Mesenchymal stem cell (in vitro differentiated cells and primary cell): ENCODE data around the gene MACROD2.

Source experiments
- DNase-seq: peaks from one replicate; pipeline ENCODE4 v3.0.0-alpha.2; 2013
- H2AFZ ChIP-seq: one replicate; pipeline ENCODE4 v1.6.1; 2013; ENCODE audit warnings: low read depth, mild to moderate bottlenecking, control low read depth, inconsistent platforms, low read length, moderate library complexity
- H2AK5ac ChIP-seq: 2 replicates; pipeline ENCODE4 v1.6.1; 2013; ENCODE audit warnings: low read length, moderate library complexity, mild to moderate bottlenecking, inconsistent platforms; ENCODE audit not compliant: severe bottlenecking
- H2BK120ac ChIP-seq: one replicate; pipeline ENCODE4 v1.6.1; 2013; ENCODE audit warnings: low read depth, mild to moderate bottlenecking, inconsistent platforms, low read length, moderate library complexity
- H2BK12ac ChIP-seq, 2 experiments: one replicate each; pipeline ENCODE4 v1.6.1; 2013; ENCODE audit warnings: inconsistent platforms in 2 of 2, low read length in 2 of 2, mild to moderate bottlenecking in 2 of 2, moderate library complexity in 2 of 2, control low read depth in 1 of 2
- H2BK15ac ChIP-seq: one replicate; pipeline ENCODE4 v1.6.1; 2013; ENCODE audit warnings: mild to moderate bottlenecking, low read depth, inconsistent platforms; ENCODE audit not compliant: poor library complexity, severe bottlenecking
- H2BK5ac ChIP-seq: 2 replicates; pipeline ENCODE4 v1.6.1; 2013; ENCODE audit warnings: low read depth, mild to moderate bottlenecking, low read length, control low read depth, inconsistent platforms; ENCODE audit not compliant: poor library complexity, severe bottlenecking
- H3K14ac ChIP-seq, 2 experiments: one replicate each; pipeline ENCODE4 v1.6.1; 2013; ENCODE audit warnings: inconsistent platforms in 2 of 2, low read length in 2 of 2, control low read depth in 1 of 2, mild to moderate bottlenecking in 1 of 2, moderate library complexity in 1 of 2
- H3K18ac ChIP-seq, 2 experiments: one replicate each; pipeline ENCODE4 v1.6.1; 2013; ENCODE audit warnings: inconsistent platforms in 2 of 2, low read length in 2 of 2, control low read depth in 1 of 2, low read depth in 1 of 2, mild to moderate bottlenecking in 1 of 2
- H3K23ac ChIP-seq, 2 experiments: one replicate each; pipeline ENCODE4 v1.6.1; 2013; ENCODE audit warnings: inconsistent platforms in 2 of 2, low read length in 2 of 2, mild to moderate bottlenecking in 2 of 2, moderate library complexity in 2 of 2, control low read depth in 1 of 2
- H3K27ac ChIP-seq: 2 replicates; pipeline ENCODE4 v1.5.1; 2013; ENCODE audit warnings: mild to moderate bottlenecking, moderate library complexity, low read length, control low read depth, inconsistent platforms; ENCODE audit not compliant: poor library complexity, severe bottlenecking
- H3K27me3 ChIP-seq, 2 experiments: 2 replicates each; pipeline versions ENCODE4 v1.6.1 to v1.7.0; 2013; ENCODE audit warnings: low read length in 2 of 2, mild to moderate bottlenecking in 2 of 2, moderate library complexity in 2 of 2, control low read depth in 1 of 2, inconsistent platforms in 1 of 2; ENCODE audit not compliant: control insufficient read depth in 1 of 2, insufficient read depth in 1 of 2
- H3K36me3 ChIP-seq, 2 experiments: 2 replicates each; pipeline versions ENCODE4 v1.6.1 to v1.7.0; 2013; ENCODE audit warnings: low read length in 2 of 2, control low read depth in 1 of 2, inconsistent platforms in 1 of 2, low read depth in 1 of 2, mild to moderate bottlenecking in 1 of 2; ENCODE audit not compliant: insufficient read depth in 2 of 2, control insufficient read depth in 1 of 2
- H3K4ac ChIP-seq, 2 experiments: one replicate each; pipeline ENCODE4 v1.6.1; 2013; ENCODE audit warnings: inconsistent platforms in 2 of 2, low read length in 2 of 2, mild to moderate bottlenecking in 2 of 2, moderate library complexity in 2 of 2, control low read depth in 1 of 2, low read depth in 1 of 2
- H3K4me1 ChIP-seq: 2 replicates; pipeline ENCODE4 v1.6.1; 2013; ENCODE audit warnings: low read depth, low read length, control low read depth; ENCODE audit not compliant: control insufficient read depth, insufficient read depth
- H3K4me2 ChIP-seq: 2 replicates; pipeline ENCODE4 v1.6.1; 2013; ENCODE audit warnings: low read length, mild to moderate bottlenecking, inconsistent platforms; ENCODE audit not compliant: poor library complexity, severe bottlenecking
- H3K4me3 ChIP-seq, 2 experiments: 2 replicates each; pipeline versions ENCODE4 v1.5.1 to v1.7.0; 2013; ENCODE audit warnings: low read length in 2 of 2, mild to moderate bottlenecking in 2 of 2, control low read depth in 1 of 2, low read depth in 1 of 2; ENCODE audit not compliant: insufficient read depth in 1 of 2
- H3K79me1 ChIP-seq: replicated peaks from 2 replicates; pipeline ENCODE4 v1.6.1; 2013; ENCODE audit warnings: mild to moderate bottlenecking, control low read depth, low read length, inconsistent platforms; ENCODE audit not compliant: poor library complexity, severe bottlenecking
- H3K9ac ChIP-seq: 2 replicates; pipeline ENCODE4 v1.7.0; 2013; ENCODE audit warnings: mild to moderate bottlenecking, low read length, moderate library complexity
- H3K9me3 ChIP-seq: 2 replicates; pipeline ENCODE4 v1.7.0; 2013; ENCODE audit warnings: mild to moderate bottlenecking, low read length; ENCODE audit not compliant: control insufficient read depth
- H4K8ac ChIP-seq: one replicate; pipeline ENCODE4 v1.6.1; 2013; ENCODE audit warnings: inconsistent platforms, mild to moderate bottlenecking, low read length, moderate library complexity
- H4K91ac ChIP-seq: one replicate; pipeline ENCODE4 v1.6.1; 2013; ENCODE audit warnings: mild to moderate bottlenecking, low read length, inconsistent platforms
- WGBS: methylation state at CpG from one replicate; pipeline ENCODE4 v1.1.7; 2013; ENCODE audit warnings: mixed read lengths; 5-methylcytosine and 5-hydroxymethylcytosine counted together

The MACROD2 gene

DNA sequence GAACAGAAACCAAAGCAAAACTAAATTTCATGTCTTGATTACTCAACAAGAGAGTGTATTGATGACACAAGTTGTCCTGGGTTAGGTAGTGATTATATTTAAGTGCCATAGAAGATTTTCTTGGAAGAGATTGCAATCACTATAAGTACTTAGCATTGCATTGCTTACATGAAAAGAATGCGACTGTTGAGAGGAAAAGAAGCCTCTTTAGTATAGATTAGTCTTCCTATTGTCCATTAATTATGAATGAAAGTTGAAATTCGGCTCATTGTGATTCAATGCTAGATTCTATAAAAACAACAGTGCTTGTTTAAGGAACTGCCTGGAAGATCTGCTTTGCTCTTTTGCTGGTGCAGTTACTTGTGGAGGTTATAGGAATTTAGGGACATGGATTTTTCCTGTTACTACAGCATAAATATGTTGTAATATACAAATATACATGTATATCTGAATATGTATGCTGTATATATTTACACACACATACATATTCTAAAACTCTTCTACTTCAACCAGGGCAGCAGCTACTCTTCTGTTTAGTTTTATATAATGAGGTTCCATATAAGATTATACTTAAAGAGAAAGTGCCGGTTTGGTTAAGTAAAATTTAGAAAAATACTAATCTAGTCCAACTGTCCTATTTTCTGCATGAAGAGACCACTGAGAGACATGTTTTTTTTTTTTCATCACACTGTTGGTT lies 1781.6 kb downstream of the MACROD2 start:
- Histone ChIP-seq H2AK5ac (no peak overlapping the region), H3K14ac (no peak overlapping the region), H3K27me3 (no peaks in the 10 kb centered on the region), H3K18ac (no peak overlapping the region), H3K4me3 (no peak overlapping the region), H2BK5ac (no peak overlapping the region), H2BK12ac (no peak overlapping the region), H2BK120ac (no peak overlapping the region), H3K9me3 (no peaks in the 10 kb centered on the region), H3K4me1 (no peaks in the 10 kb centered on the region), H2BK15ac (no peak overlapping the region), H3K23ac (no peak overlapping the region), H3K4me2 (no peak overlapping the region), H3K36me3 (no peaks in the 10 kb centered on the region), H4K91ac (no peak overlapping the region), H4K8ac (no peak overlapping the region), H3K4ac (no peak overlapping the region), H3K79me1 (no peaks in the 10 kb centered on the region), H2AFZ (no peak overlapping the region), H3K27ac (no peak overlapping the region), H3K9ac (no peak overlapping the region)
- WGBS = 40% methylated on average over 1 of the region's 3 CpGs
- no peak for DNase-seq

DNA sequence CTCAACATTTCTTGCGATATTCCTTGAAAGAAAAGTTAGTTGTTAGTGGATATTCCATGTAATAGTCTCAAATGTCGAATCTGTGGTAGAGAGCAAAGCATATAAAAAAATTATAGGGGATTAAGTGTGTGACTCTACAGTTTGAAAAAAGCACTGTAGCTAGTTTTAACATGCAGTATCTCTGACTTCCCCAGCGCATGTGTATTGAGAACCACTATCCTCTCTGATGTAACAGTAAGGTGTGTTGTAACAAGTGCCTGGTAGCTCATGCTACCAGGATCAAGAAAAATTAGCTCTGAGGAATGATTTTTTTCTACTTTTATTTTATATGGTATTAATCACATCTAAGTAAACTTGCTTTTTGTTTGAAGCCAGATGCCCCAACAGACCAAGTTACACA lies 1788.7 kb downstream of the MACROD2 start:
- no peak for DNase-seq

DNA sequence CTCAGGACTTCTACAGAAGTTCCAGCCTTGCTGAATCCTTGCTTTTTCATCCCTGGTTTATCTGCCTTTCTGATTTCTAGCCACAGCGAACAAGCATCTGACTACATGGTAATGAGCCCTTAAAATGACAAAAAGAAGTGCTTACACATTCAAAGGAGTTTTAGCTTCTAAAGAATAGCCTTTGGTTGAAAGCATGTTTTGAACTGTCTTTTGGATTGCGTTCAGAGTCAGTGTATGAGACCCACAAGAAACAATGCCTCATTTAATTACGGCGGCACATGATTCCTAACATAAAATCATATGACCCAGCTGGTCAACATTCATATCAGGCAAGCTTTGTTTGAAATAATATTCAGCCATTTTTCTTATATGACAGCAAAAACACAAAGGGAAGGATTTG lies 1793.8 kb downstream of the MACROD2 start:
- no peak overlapping the region for H2BK5ac ChIP-seq
- no peak overlapping the region for H3K4me2 ChIP-seq
- H2AK5ac ChIP-seq = no peak overlapping the region
- H4K91ac ChIP-seq = no peak overlapping the region
- no peak overlapping the region for H2AFZ ChIP-seq
- no peak overlapping the region for H3K27ac ChIP-seq
- H3K9me3 ChIP-seq = no peaks in the 10 kb centered on the region
- no peak overlapping the region for H3K23ac ChIP-seq
- H2BK15ac ChIP-seq = no peak overlapping the region
- DNase-seq = no peak
- no peak overlapping the region for H2BK12ac ChIP-seq
- no peak overlapping the region for H3K4me3 ChIP-seq
- no peak overlapping the region for H3K4ac ChIP-seq
- H3K18ac ChIP-seq = no peak overlapping the region
- no peak overlapping the region for H4K8ac ChIP-seq
- H3K14ac ChIP-seq = no peak overlapping the region
- WGBS = 64% methylated on average over 4 of the region's 4 CpGs
- H3K27me3 ChIP-seq = no peaks in the 10 kb centered on the region
- no peaks in the 10 kb centered on the region for H3K4me1 ChIP-seq
- no peak overlapping the region for H2BK120ac ChIP-seq
- H3K36me3 ChIP-seq = no peaks in the 10 kb centered on the region
- no peak overlapping the region for H3K9ac ChIP-seq
- H3K79me1 ChIP-seq = no peaks in the 10 kb centered on the region

More for the DNA sequence above, 1788.7 kb downstream of the MACROD2 start:
- Histone ChIP-seq H4K8ac (no peak overlapping the region), H3K23ac (no peak overlapping the region), H4K91ac (no peak overlapping the region), H3K79me1 (no peaks in the 10 kb centered on the region), H2AK5ac (no peak overlapping the region), H3K36me3 (no peaks in the 10 kb centered on the region), H2BK15ac (no peak overlapping the region), H3K4me3 (no peak overlapping the region), H3K27ac (no peak overlapping the region), H2BK5ac (no peak overlapping the region), H2BK120ac (no peak overlapping the region), H3K18ac (no peak overlapping the region), H3K4me2 (no peak overlapping the region), H2BK12ac (no peak overlapping the region), H3K27me3 (no peaks in the 10 kb centered on the region), H3K9ac (no peak overlapping the region), H3K4ac (no peak overlapping the region), H3K9me3 (no peaks in the 10 kb centered on the region), H3K14ac (no peak overlapping the region), H3K4me1 (no peaks in the 10 kb centered on the region), H2AFZ (no peak overlapping the region)
- 50% methylated on average over 1 of the region's 3 CpGs for WGBS

DNA sequence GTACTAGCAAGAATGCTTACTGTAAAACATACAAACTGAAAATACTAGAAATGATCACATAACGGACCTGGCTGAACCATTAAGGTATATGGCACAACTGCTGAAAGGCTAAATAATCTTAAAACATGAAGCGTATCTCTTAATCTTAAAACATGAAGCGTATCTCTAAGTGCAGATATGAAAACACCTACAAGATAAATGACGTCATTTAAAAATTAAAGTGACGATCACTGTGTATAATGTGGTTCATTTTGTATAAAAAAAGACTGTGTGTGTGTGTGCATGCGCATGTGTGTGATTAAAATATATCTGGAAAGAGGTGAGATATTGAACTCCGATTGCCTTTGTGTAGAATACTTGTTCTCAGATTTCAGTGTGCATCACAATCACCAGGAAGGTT lies 1797.5 kb downstream of the MACROD2 start:
- Histone ChIP-seq H3K27me3 (no peaks in the 10 kb centered on the region), H3K14ac (no peak overlapping the region), H2AFZ (no peak overlapping the region), H3K36me3 (no peaks in the 10 kb centered on the region), H2BK12ac (no peak overlapping the region), H3K79me1 (no peaks in the 10 kb centered on the region), H2BK15ac (no peak overlapping the region), H4K8ac (no peak overlapping the region), H3K9ac (no peak overlapping the region), H3K18ac (no peak overlapping the region), H3K27ac (no peak overlapping the region), H3K4me1 (no peaks in the 10 kb centered on the region), H3K23ac (no peak overlapping the region), H3K4ac (no peak overlapping the region), H3K4me3 (no peak overlapping the region), H3K9me3 (no peaks in the 10 kb centered on the region), H3K4me2 (no peak overlapping the region), H2BK5ac (no peak overlapping the region), H2AK5ac (no peak overlapping the region), H2BK120ac (no peak overlapping the region), H4K91ac (no peak overlapping the region)
- no peak for DNase-seq
- WGBS = 91% methylated on average over 6 of the region's 7 CpGs
